GM19239 (cell line): ENCODE measurements around the gene ZNF423.

Experiments
- DNase-seq: peaks from one replicate; pipeline ENCODE4 v3.0.0; 2011; ENCODE audit warnings: low spot score; ENCODE audit not compliant: insufficient read length
- FAIRE-seq: peaks from 2 replicates; lab custom pipeline; 2011; peaks lifted over from hg19 to GRCh38; lab: Jason Lieb, UNC

The ZNF423 gene

DNA sequence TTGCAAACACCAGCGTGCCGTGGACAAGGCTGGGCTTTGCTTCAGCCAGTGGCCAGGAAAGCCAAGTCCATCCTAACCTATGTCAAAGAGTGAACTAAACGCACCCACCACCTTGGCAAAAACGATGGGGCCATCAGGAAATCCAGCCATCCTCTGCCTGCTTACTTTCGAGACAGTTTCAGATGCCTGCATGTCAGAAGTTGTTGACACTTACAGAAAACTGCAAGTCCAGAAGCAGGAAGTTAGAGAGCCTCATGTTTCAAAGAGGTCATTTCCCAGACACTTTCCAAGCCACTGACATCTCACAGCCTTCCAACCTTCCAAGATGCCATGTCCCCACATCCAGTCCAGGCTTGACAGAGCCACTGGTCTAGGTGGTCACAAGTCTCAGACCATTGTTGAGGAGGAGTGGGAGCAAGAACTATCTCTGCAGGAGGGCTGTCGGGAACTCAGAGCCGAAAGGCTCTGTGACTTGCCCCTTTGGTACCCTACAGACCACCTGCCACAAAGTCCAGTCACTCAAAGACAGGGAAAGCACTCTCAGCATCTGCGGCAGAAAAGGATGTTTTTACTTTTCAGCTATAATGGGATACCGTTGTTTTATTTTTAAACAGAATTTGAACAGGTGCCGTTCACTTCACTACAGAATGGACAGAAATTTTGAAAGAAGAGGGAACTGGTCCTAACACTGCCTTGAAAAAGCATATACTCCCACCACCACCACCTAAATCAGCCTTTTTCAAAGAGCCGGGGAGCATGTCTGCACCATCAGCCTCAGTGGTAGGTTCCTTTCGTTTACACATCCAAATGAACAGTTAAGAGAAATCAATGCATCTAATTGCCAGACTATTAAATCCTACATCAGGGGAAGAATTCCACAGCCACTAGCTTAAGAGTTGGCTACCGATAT lies 5.1 kb downstream of the ZNF423 start:
- FAIRE-seq (no peak), DNase-seq (no peak)

DNA sequence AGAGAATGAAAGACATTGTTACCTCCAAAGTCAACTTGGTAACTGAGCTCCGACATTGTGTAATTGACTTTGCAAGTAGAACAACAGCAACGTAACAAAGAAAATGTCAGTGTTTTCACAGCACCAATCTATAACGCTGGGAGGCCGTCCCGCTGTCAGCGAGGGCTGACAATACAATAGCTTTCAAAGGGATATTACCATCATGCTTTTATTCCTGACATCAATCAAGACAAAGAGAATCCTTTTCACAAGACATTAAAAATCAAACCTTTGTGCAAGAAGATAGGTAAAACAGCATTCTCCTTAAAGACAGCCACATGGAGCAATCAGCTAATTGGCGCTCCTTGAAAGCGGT lies 6.2 kb downstream of the ZNF423 start:
- DNase-seq (no peak), FAIRE-seq (no peak)

DNA sequence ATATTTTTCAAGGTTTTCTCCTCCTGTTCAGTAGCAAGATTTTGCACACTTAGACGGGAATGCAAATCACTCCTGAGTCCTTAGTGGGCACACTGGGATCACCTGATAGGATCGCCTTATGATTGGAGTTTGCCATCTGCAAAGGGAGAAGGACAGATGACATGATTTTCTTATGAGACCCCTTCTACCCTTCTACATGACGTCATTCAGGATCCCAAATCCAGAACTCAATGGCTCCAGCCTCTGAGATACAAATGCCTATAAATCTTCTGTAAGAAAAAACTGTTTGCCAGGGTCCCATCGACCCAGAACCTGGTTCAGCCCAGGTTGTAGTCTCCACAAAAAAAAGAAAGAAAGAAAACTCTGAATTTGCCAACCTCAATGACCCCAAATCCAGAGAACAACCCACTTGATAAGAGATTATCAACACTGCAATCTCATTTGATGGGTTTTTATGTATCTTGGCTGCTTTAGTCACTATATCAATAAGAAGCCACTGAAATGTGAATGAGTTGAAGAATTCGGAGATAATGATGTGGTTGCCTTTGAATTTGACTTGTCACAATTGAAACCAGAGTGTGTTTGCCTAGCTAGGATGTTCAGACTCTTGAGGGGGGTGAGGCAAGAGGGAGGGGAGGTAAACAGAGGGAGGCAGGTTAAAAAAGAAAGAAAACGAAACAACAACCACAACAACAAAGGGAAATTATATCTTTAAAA lies 6.7 kb downstream of the ZNF423 start:
- no peak for DNase-seq
- no peak for FAIRE-seq

DNA sequence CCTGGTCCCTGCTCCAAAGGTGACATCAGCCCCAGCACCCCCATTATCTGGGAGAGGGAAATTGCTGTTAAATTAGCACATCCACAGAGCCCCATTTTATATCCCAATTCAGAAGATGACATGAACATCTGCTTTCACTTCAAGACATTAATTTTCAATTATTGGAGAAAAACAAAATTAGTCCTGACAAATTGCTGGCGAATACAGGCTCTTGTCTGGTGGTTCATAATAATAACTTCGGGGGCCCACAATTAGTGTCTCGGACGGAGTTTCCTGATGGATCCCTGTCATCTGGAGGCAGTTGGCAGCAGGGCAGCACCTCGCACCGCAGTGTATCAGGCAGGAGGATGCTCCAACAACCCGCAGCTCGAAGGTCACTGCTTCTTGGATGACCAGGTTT lies 7.4 kb downstream of the ZNF423 start:
- no peak for FAIRE-seq

DNA sequence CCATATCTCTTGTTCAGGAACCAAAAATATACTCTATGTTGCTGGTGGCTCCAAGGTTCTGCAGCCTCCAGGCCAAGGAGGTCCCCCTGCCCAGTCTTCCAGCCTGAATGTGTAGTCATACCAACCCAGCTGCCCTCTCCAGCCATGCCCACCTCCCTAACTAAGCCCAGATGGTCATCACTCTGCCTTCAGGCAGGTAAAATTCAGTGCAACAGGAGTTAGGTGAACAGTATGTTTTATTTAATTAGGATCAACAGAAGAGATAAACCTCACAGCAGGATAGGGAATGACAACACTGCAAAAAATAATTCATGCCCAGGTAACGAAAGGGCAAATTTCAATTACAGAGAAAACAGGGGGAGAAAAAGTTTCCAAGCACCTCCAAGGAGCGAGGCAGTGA lies 9.1 kb downstream of the ZNF423 start:
- no peak for FAIRE-seq
- no peak for DNase-seq

More for the DNA sequence above, 7.4 kb downstream of the ZNF423 start:
- DNase-seq: no peak

DNA sequence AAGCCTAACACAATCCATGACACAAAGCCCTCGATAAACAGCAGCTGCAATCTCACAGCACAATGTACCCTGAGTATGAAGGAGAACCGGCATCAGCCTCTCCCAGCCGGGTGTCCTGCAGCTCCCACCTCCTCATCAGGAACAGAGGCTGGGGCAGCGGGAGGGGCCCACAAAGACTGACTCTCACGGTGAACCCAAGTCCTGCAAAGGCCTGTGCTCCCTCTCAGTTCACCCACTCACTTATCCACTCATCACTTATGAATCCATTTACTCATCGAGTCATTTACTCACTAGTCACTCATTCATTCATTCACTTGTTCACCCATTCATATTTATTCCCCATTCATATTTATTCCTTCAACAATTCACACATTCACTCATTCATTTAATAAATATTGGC lies 11.6 kb downstream of the ZNF423 start:
- FAIRE-seq: no peak
- DNase-seq: no peak

DNA sequence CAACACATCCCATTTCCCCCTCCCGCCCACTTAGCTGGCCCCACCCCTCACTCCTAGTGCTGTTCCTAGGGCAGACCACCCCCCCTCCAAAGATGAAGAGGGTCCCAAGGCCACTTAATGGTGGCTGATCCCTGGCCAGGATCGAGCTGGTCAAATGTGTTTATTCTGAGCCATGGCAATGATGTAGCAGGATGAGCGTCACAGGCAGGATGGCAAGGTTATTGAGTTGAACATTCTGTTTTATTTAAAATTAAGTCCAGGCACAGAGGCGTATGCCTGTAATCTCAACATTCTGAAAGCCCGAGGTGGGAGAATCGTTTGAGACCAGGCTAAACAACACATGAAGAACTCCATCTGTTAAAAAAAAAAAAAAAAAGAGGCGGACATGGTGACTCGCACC lies 12.2 kb downstream of the ZNF423 start:
- DNase-seq (no peak), FAIRE-seq (no peak)

DNA sequence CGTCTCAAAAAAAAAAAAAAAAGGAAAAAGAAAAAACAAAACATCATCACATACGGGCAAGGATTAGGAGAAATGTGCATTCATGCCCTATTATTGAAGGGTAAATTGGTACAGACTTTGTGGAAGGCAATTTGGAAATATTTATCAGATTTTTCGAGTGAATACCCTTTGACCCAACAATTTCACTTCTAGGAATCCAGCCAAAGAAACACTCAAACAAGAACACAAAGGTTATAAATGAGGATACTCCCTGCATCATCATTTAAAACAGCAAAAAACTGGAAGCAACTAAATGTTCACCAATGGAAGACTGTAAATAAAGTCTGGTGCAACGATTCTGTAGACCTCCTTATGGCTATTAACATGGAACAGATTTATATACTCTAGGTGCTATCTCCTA lies 12.9 kb downstream of the ZNF423 start:
- no peak for FAIRE-seq

DNA sequence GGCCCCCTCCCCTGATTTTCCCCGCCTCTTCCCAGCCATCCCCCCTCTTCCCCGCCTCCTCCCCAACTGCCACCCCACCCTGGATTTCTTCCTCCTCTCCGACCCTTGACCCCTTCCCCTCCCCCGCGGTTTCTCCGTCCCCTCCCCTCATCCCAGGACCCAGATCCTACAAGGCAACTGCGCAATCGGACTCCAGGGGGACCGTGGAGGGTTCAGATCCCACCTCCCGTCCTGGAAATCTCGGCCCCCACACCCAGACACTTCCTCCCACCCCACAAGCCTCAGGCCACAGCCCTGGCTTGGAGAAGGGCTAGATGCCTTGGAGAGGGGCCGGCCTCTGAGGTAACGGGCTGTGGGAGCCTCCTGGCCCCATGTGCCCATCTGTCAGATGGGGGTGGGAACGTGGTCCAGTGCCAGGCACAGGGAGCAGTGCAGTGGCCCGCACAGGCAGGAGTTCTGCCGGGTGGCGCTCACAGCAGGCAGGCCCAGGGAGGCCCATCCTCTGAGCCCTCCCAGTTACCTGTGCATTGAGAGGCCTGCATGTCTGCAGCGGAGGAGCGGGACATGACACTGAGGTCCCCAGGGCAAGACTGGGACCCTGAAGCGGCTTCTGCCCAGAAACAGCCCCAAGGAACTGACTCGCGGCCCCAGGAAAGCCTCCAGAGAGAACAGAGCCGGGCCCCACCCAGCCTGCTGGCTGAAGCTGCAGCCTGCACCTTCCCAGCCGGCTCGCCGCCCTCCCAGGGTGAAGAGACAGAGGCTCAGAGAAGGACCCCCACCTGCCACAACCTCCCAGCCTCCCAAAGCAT lies 16.7 kb downstream of the ZNF423 start:
- no peak for DNase-seq
- FAIRE-seq: no peak

More for the DNA sequence above, 12.9 kb downstream of the ZNF423 start:
- DNase-seq: no peak

DNA sequence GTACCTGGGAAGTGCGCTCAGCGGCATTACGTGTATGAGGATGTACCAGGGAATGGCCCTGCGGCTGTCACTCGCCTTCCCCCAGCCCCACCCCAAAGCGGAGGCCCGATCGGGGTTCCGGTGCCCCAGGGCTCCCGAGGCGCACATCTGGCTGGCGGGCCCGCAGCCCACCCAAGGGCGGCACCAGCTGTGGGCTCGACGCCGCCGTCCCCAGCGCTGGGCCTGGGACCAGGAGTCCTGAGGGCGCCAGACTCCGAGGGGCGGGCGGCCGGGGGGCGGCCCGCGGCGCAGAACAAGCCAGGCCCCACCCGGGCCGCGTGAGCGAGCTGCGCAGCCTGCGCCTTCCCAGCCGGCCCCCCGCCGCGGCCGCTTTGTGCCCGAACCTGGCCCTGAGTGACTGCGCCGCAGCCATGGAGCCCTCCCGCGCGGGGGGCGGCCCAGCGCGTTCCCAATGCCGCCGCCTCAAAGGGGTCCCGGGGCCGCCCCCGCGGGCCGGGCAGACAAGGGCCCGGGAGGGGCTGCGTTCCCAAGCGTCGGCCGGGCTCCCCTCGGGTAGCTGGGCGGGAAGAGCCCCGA lies 17.4 kb downstream of the ZNF423 start:
- FAIRE-seq: no peak
- no peak for DNase-seq

DNA sequence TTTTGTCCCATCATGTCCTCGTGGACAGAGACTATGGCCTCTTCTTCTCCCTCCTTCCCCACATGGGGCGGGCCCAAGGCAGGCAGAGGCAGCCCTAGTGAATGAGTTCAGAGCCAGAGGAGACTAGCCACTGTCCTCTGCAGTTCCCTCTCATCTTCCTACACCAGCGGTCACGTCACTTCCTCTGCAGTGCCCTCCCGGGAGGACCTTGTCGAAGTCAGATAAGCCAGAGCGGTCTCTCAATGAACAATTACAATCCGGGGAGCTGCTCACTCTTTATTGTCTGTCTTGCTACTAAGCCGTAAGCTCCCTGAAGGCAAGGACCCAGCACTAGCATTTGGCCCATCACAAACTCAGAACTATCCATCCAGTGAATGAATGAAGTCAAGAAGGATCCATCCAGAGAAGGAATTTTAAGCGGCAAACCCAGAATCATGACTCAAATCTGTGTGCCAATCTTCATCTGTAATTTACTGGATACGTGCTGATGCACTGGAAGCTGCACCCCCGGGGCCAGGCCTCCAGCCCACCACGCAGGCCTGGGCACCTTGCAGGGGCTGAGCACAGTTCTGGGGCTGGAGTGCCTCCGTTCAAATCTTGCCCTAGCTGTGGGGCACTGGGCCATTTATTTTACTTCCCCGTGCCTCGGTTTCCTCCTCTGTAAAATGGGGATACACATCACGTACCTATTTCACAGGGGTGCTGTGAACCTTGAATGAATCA lies 18.1 kb downstream of the ZNF423 start:
- FAIRE-seq (no peak), DNase-seq (no peak)

DNA sequence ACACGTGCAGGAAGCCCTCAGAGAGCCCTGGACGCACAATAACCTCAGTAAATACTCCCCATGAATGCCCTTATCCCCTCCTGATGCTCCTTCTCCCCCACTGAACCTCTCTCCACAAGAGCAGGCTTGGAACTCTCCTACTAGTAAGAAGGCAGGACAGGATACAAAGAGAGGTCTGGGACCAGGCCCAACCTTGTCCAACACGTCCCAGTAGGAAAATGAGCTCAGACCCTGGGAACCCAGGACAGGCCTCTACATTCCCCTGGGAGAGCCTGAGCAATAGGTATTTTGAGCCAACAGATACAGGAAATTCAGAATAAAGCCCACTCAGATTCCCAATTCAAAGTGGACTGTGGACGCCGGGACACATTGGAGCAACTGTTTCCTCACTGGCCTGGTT lies 19.2 kb downstream of the ZNF423 start:
- DNase-seq: no peak
- no peak for FAIRE-seq

DNA sequence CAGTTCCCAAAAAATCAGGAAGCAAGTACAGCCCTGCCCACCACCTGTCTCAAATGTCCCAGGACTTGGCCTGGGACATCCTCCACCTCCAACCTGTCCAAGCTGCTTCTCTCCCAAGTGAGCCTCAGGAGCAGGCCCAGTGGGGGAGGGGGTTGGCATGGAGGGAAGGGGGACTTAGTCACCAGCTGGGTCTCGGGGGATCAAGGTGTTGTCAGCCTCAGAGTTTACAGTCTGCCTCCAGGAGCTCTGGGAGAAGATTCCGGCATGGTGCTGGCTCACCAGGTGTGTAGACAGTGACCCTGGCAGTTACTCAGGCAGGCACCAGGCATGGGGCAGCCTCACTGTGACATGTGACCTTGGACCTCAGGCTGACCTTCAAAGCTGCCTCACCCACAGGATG lies 19.7 kb downstream of the ZNF423 start:
- FAIRE-seq (no peak), DNase-seq (no peak)

DNA sequence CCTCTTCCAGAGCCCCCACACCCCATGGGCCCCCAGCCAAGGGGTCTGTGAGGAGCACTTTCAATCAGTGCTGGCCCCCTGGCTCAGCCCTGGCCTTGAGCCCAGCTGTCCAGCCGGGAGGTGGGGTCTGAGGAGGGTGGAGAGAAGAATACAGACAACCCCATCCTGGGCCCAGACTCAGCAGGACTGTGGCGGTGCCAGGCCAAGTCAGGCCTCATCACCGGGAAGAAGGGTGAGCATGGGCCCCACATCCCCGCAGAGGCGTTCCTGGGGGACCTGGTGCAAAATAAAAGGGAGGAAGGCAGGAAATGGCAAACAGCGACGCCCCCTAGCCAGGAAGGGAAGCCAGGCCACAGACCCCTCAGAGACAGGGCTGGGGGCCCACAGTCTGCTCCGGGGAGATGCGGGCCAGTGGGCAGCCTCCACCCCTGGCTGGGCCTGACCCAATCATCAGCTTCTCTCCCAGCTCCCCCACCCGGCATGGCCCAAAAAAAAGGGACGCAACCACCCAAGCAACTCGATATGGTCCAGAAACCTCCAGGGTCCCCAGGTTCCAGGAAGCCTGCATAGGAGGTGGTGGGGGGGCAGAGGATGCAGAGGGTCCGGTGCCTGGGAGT lies 20.6 kb downstream of the ZNF423 start:
- no peak for FAIRE-seq

DNA sequence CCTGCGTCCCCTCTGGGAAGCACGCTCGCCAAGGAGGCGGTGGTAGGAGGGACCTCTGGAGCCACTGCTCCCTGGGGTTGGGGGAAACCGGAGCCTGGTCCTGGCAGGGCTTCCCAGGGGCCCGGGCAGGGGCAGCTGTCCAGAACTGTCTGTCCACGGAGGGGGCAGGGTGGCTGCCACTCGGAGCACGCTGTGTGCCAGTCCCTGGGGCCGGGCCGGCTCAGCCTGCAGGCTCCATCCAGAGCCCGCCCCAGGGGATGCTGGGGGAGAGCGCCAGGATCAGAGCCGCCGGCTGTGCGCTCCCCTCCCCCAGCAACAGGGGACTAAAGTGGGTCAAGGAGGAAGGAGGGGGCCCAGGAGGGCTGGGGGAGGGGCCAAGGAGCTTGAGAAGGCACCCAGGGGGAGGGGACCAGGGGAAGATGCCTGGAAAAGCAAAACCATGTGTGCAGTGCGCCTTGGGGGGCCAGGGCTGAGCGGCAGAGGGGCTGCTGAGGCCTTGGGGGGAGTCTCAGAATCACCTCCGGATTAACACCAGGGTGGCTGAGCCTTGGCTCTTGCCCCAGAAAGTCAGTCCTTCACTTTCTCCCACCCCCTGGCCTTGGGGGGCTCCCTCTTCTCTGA lies 21.3 kb downstream of the ZNF423 start:
- FAIRE-seq: no peak
- DNase-seq: no peak

More for the DNA sequence above, 20.6 kb downstream of the ZNF423 start:
- DNase-seq: no peak

DNA sequence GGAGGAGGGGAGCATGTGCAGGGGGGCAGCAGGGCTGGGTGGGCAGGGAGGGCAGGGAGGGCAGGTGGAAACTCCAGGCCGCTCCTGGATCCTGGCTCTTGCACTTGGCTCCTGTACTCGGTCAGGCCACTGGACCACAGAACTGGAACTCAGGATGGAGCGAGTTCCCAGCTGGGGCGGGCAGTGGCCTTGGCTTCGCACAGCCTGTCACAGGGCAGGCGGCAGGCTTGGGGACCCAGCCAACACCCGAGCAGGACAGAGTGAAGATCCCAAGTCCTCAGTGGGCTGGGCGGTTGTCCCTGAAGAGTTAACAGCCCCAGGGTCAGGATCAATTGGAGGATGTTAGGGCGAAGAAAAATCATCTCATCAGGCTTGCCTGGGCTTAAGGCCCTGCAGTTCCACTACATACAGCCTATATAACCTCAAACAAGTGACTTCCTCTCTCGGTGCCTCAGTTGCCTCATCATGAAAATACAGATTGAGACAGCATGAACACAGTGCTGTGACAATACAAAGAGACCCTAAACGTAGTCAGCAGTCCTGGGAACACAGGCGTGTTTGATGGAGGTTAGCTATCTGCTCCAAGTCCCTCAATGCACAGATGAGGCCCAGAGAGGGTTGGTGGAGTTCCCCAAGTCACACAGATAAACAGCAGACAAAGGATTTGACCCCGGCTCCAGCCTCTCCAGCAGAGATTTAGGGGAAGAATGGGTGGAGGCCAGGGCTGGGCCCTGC lies 21.9 kb downstream of the ZNF423 start:
- FAIRE-seq: no peak
- DNase-seq: no peak

DNA sequence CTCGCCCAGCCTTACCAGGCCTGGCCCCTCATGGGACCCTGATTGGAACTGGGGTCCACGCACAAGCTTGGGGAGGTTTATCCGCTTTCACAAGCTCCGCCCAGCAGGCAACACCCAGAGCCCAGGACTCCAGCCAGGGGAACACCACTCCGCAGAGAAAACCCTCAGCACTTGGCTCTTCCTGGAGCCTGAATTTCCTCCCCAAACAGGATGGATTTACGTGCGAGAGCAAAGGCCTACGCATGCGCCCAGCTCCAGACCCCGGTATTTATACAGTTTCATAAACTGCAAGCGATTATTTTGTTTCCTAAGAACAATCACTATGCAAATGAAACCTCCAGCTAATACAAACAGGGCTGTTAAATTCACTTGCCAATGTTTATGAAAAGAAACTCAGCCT lies 22.8 kb downstream of the ZNF423 start:
- FAIRE-seq (no peak), DNase-seq (no peak)

DNA sequence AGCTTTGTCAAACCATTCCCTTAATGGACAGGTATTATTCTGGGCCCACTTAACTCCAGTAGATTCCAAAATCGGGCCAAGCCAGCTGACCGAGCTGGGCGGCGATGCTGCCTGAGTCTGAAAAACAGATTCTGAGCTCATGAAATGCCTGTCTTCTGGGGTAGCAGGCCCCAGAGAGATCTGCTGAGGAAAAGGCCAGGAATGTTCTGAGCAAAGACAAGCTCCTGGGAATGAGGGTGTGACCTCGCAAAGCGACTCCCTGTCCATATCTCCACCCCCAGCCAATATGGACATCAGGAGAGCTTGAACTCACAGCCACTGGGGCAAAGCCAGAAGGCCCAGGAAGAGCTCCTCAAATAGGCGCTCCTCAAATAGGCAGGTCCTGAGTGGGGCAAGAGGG lies 23.7 kb downstream of the ZNF423 start:
- FAIRE-seq (no peak), DNase-seq (no peak)
